Measurements from ENCODE around the gene CARD19.

Gene CARD19

DNA sequence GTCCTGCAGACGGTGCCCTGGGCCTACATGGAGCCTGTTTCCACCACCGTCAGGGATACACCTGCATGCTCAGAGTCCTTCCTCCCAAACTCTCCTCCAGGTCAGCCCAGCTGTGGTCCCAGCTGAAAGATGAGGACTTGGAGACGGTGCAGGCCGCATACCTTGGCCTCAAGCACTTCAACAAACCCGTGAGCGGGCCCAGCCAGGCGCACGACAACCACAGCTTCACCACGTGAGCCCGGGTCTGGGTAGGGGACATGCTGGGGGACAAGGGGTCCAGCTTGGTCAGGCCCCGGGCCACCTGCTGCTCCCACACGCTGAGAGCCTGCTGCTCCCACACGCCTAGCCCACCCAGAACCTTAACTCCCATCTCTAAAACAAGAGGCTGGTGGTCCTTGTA is 16.6 kb upstream of the CARD19 start:
- no peaks in the 10 kb centered on the region for H3K4me1 ChIP-seq (ENCODE audit: control insufficient read depth, insufficient read depth, low read length)
- no peaks in the 10 kb centered on the region for H3K36me3 ChIP-seq (ENCODE audit: control insufficient read depth, insufficient read depth, low read length)
- H3K27me3 ChIP-seq (ENCODE audit: control insufficient read depth, insufficient read depth, low read length, poor library complexity, severe bottlenecking), result no peaks in the 10 kb centered on the region
- H3K4me3 ChIP-seq (ENCODE audit: insufficient read depth, low read depth, low read length), result no peak overlapping the region
- no peak overlapping the region for H3K27ac ChIP-seq (ENCODE audit: insufficient read depth, low read depth, low read length, poor library complexity, severe bottlenecking)
- WGBS, 2 experiments, result 92 to 94% methylated on average over 13 of the region's 13 CpGs
- H3K9me3 ChIP-seq (ENCODE audit: control insufficient read depth, low read length), result no peaks in the 10 kb centered on the region

DNA sequence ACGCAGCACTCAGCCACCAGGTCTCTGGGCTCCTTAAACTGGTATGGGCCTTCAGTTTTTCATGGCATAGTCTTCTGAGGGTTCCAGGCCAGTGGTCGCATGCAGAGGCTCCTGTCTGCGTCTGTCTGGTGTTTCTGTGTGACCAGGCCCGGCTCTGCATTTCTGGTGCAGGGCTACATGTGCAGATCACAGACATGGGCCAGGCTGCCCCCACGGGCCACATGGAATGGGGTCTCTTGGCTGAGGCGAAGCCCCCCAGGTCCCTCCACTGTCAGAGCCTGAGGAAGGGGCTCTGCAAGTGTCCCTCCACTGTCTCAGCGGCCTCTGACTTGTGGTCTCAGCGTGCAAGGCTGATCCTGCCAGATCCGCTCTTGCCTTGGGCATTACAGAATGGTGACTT is 15.6 kb upstream of the CARD19 start:
- H3K36me3 ChIP-seq (ENCODE audit: control insufficient read depth, insufficient read depth, low read length), result no peaks in the 10 kb centered on the region
- H3K27me3 ChIP-seq (ENCODE audit: control insufficient read depth, insufficient read depth, low read length, poor library complexity, severe bottlenecking), result no peaks in the 10 kb centered on the region
- H3K4me1 ChIP-seq (ENCODE audit: control insufficient read depth, insufficient read depth, low read length), result no peaks in the 10 kb centered on the region
- no peak overlapping the region for H3K4me3 ChIP-seq (ENCODE audit: insufficient read depth, low read depth, low read length)
- no peaks in the 10 kb centered on the region for H3K9me3 ChIP-seq (ENCODE audit: control insufficient read depth, low read length)
- WGBS, 2 experiments, result 88 to 89% methylated on average over 9 of the region's 9 CpGs
- H3K27ac ChIP-seq (ENCODE audit: insufficient read depth, low read depth, low read length, poor library complexity, severe bottlenecking), result no peak overlapping the region

DNA sequence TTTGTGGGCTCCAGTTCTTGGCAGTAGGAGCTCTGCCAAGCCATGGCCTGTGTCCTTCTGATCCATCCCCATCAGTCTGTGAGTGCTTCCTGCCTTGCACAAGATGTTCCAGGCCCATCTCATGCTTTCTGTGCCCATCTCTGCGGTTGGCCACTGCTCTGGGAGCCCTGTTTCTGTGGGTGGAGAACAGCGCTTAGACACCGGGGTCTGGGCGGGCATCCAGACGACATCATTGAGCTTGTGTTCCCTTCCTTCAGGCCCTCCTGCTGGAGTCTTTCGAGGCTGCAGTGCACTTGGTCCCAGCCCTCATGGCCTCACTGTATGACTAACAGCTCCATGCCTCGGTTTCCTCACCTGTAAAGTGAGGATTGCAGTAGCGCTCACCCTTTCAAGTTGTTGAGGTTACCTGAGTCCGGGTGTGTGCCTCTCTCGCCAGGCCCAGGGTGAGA is 14.9 kb upstream of the CARD19 start:
- 95 to 96% methylated on average over 10 of the region's 10 CpGs for WGBS, 2 experiments
- H3K4me1 ChIP-seq (ENCODE audit: control insufficient read depth, insufficient read depth, low read length), result no peaks in the 10 kb centered on the region
- no peaks in the 10 kb centered on the region for H3K36me3 ChIP-seq (ENCODE audit: control insufficient read depth, insufficient read depth, low read length)
- no peaks in the 10 kb centered on the region for H3K27me3 ChIP-seq (ENCODE audit: control insufficient read depth, insufficient read depth, low read length, poor library complexity, severe bottlenecking)
- no peak overlapping the region for H3K27ac ChIP-seq (ENCODE audit: insufficient read depth, low read depth, low read length, poor library complexity, severe bottlenecking)
- no peaks in the 10 kb centered on the region for H3K9me3 ChIP-seq (ENCODE audit: control insufficient read depth, low read length)
- no peak overlapping the region for H3K4me3 ChIP-seq (ENCODE audit: insufficient read depth, low read depth, low read length)

DNA sequence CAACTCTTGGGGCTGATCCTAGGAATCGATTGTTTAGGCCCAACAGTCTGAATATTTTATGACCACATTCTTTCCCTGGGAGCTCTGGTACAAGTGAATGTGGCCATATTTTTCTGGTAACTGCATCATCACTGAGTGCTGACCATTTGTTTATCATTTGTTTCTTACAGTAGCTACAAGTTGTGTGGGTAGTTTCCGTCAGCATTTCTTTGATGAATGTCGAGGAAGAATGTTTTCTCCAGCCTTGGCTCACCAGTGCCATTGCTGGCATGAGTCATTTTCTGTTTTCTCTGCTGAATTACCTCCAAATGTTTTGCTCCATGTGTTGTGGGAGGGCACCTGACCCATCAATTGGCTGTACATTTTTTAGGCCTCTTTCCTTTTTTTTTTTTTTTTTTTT is 14.1 kb upstream of the CARD19 start:
- H3K36me3 ChIP-seq (ENCODE audit: control insufficient read depth, insufficient read depth, low read length), result no peaks in the 10 kb centered on the region
- 94 to 96% methylated on average over 3 of the region's 3 CpGs for WGBS, 2 experiments
- no peak overlapping the region for H3K27ac ChIP-seq (ENCODE audit: insufficient read depth, low read depth, low read length, poor library complexity, severe bottlenecking)

DNA sequence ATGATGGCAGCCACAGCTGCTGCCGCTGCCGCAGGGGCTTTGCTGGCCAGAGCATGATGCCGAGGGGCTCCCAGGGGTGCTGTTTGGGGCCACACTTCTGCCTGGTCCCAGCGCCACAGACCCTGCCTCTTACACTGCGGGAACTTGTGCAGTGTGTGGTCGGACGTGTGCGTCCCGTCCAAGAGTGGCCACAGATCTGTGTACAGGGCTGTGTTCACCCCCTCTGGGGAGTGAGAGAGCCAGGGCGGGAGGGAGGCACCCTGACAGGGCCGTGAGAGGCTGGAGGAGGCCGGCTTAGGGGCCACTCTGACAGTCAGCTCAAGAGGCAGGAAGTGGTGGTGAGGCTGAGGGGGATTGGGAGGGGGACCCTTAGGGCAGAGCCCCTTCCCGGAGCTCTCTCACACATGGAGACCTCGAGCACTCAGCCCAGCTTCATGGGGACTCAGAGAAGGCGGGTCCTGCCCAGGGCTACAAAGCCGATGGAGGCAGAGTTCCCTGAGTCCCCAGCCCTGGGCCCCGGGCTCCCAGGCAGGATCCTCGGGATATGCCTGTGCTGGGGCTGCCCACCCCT is 13.1 kb upstream of the CARD19 start:
- H3K4me1 ChIP-seq (ENCODE audit: control insufficient read depth, insufficient read depth, low read length), result no peaks in the 10 kb centered on the region
- no peaks in the 10 kb centered on the region for H3K36me3 ChIP-seq (ENCODE audit: control insufficient read depth, insufficient read depth, low read length)
- no peaks in the 10 kb centered on the region for H3K27me3 ChIP-seq (ENCODE audit: control insufficient read depth, insufficient read depth, low read length, poor library complexity, severe bottlenecking)
- no peak overlapping the region for H3K27ac ChIP-seq (ENCODE audit: insufficient read depth, low read depth, low read length, poor library complexity, severe bottlenecking)
- H3K9me3 ChIP-seq (ENCODE audit: control insufficient read depth, low read length), result no peaks in the 10 kb centered on the region
- H3K4me3 ChIP-seq (ENCODE audit: insufficient read depth, low read depth, low read length), result no peak overlapping the region
- 86% methylated on average over 18 of the region's 18 CpGs for WGBS, 2 experiments

More for the DNA sequence above, 14.1 kb upstream of the CARD19 start:
- H3K9me3 ChIP-seq (ENCODE audit: control insufficient read depth, low read length), result no peaks in the 10 kb centered on the region
- H3K4me3 ChIP-seq (ENCODE audit: insufficient read depth, low read depth, low read length), result no peak overlapping the region
- H3K4me1 ChIP-seq (ENCODE audit: control insufficient read depth, insufficient read depth, low read length), result no peaks in the 10 kb centered on the region
- H3K27me3 ChIP-seq (ENCODE audit: control insufficient read depth, insufficient read depth, low read length, poor library complexity, severe bottlenecking), result no peaks in the 10 kb centered on the region

DNA sequence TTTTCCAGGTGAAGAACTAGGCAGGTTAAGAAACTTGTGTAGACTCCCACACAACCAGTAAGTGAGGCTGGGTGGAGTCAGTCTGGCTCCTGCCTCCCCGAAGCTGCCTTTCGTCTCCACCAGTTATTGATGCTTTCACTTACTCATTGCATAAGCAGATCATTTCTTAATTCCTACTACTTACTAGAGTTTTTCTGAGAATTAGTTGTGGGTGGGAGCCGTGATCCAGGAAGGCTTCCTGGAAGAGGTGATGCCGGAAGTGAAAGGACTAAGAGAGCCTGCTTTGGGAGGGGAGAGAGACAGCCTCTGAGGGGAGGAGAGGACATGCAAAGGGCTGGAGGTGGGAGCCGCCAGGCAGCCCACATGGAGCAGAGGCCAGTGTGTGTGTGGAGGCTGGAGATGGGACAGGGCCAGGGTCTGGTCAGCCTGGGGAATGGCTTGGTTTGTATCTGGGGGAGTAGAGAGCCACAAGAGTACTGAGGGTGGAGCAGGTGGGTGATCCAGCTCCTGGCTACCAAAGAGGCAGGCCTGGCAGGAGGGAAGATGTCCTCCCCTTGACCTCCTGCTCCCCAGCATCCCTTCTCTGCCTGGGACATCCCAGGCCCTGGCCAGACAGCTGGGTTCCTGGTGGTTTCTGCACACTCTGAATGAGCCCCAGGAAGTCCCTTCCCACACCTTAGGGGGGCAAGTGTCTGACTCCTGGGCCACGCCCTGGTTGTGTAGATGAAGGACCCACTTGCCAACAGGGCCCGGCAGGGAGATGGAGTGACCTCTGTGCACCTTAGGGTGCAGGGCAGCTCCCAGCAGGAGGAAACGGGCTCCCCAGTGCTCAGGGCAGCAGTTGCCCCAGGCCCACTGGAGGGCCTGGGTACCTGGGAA is 12.2 kb upstream of the CARD19 start:
- Histone ChIP-seq H3K36me3 (ENCODE audit: control insufficient read depth, insufficient read depth, low read length) (no peaks in the 10 kb centered on the region), H3K27me3 (ENCODE audit: control insufficient read depth, insufficient read depth, low read length, poor library complexity, severe bottlenecking) (no peaks in the 10 kb centered on the region), H3K9me3 (ENCODE audit: control insufficient read depth, low read length) (no peaks in the 10 kb centered on the region), H3K27ac (ENCODE audit: insufficient read depth, low read depth, low read length, poor library complexity, severe bottlenecking) (no peak overlapping the region), H3K4me1 (ENCODE audit: control insufficient read depth, insufficient read depth, low read length) (no peaks in the 10 kb centered on the region), H3K4me3 (ENCODE audit: insufficient read depth, low read depth, low read length) (no peak overlapping the region)
- 89 to 93% methylated on average over 8 of the region's 8 CpGs for WGBS, 2 experiments

DNA sequence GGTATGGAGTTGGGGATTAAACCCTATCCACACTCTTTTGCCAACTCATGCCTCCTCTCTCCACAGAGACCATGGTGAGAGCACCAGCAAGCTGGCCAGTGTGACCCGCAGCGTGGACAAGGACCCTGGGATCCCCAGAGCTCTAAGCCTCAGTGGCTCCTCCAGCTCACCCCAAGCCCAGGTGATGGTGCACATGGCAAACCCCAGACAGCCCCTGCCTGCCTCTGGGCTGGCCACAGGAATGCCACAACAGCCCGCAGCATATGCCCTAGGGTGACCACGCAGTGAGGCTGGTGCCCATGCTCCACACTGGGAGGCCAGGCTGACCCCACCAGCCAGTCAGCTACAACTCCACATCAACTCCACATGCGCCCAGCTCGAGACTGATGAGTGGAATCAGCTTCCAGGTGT is 11.5 kb upstream of the CARD19 start:
- WGBS, 2 experiments, result 95% methylated on average over 6 of the region's 6 CpGs
- Histone ChIP-seq H3K4me1 (ENCODE audit: control insufficient read depth, insufficient read depth, low read length) (no peaks in the 10 kb centered on the region), H3K36me3 (ENCODE audit: control insufficient read depth, insufficient read depth, low read length) (no peaks in the 10 kb centered on the region), H3K9me3 (ENCODE audit: control insufficient read depth, low read length) (no peaks in the 10 kb centered on the region), H3K4me3 (ENCODE audit: insufficient read depth, low read depth, low read length) (no peak overlapping the region), H3K27me3 (ENCODE audit: control insufficient read depth, insufficient read depth, low read length, poor library complexity, severe bottlenecking) (no peaks in the 10 kb centered on the region), H3K27ac (ENCODE audit: insufficient read depth, low read depth, low read length, poor library complexity, severe bottlenecking) (no peak overlapping the region)

DNA sequence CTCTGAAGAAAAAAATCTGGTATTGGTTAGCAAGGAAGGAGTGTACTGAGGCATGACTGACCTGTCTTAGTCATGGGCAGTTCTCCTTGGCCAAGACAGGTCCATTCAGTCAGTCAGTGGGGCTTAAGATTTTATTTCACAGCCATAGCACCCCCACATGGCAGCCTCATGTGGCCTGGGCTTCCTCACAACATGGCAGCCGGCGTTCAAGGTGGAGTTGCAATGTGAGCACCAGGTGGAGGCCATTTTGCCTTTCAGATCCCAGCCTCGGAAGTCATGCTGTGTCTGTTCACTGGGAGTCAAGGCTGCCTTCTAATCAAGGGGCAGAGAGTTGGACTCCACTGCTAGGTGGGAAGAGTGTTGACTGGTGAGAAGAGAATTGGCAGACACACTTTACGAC is 10.3 kb upstream of the CARD19 start:
- Histone ChIP-seq H3K4me1 (ENCODE audit: control insufficient read depth, insufficient read depth, low read length) (no peaks in the 10 kb centered on the region), H3K4me3 (ENCODE audit: insufficient read depth, low read depth, low read length) (no peak overlapping the region), H3K27ac (ENCODE audit: insufficient read depth, low read depth, low read length, poor library complexity, severe bottlenecking) (no peak overlapping the region), H3K27me3 (ENCODE audit: control insufficient read depth, insufficient read depth, low read length, poor library complexity, severe bottlenecking) (no peaks in the 10 kb centered on the region), H3K36me3 (ENCODE audit: control insufficient read depth, insufficient read depth, low read length) (no peaks in the 10 kb centered on the region), H3K9me3 (ENCODE audit: control insufficient read depth, low read length) (no peaks in the 10 kb centered on the region)
- WGBS, 2 experiments, result 92 to 99% methylated on average over 4 of the region's 4 CpGs

DNA sequence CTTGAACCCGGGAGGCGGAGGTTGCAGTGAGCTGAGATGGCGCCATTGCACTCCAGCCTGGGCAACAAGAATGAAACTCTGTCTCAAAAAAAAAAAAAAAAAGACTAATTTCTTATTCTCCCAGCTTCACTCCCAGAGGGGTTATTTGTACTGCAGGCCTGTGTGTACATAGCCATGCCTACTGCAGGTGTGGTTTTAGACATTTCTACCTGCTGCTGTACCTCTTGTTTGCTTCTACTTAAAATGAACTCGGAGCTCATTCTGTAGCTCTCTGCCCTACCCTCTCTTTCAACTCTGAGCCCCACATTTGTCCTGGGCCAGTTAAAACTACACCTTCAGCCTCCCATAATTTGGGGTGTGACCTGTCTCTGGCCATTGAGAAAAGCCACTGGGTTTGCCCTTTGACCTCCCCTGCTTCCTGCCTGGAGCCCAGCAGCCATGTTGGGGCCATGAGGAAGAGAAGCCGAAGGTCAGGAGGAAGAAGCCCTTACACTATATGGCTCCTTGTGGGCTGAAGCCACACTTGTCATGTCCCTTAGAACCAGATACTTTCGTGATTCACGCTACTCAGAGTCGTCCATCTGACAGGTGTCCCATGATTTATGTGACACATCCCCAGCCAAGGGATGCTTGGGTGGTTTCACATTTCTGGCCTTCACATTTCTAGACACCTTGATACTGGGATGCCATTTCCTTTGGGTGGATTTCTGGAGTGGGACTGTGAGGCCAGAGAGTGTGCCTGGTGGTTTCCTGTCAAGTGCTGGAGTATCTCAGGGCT is 9.4 kb upstream of the CARD19 start:
- Histone ChIP-seq H3K4me1 (ENCODE audit: control insufficient read depth, insufficient read depth, low read length) (no peaks in the 10 kb centered on the region), H3K4me3 (ENCODE audit: insufficient read depth, low read depth, low read length) (no peak overlapping the region), H3K27ac (ENCODE audit: insufficient read depth, low read depth, low read length, poor library complexity, severe bottlenecking) (no peak overlapping the region), H3K9me3 (ENCODE audit: control insufficient read depth, low read length) (no peaks in the 10 kb centered on the region), H3K27me3 (ENCODE audit: control insufficient read depth, insufficient read depth, low read length, poor library complexity, severe bottlenecking) (no peaks in the 10 kb centered on the region), H3K36me3 (ENCODE audit: control insufficient read depth, insufficient read depth, low read length) (no peaks in the 10 kb centered on the region)
- WGBS, 2 experiments, result 91 to 95% methylated on average over 8 of the region's 8 CpGs
